ENCODE results near the gene DUOXA2.

- TF ChIP-seq POLR2AphosphoS5 (IDR thresholded peaks at IDR 0.05; ENCODE audit: low read depth, low read length): no peak
- no peak for TF ChIP-seq POLR2A (IDR thresholded peaks at IDR 0.05; ENCODE audit: low read depth, low read length)
- TF ChIP-seq POU2F2 (IDR thresholded peaks at IDR 0.05; ENCODE audit: low read depth, low read length): no peak
- no peak for TF ChIP-seq SPI1 (IDR thresholded peaks at IDR 0.05; ENCODE audit: low read depth, low read length)
- TF ChIP-seq TAF1 (IDR thresholded peaks at IDR 0.05; ENCODE audit: low read depth, low read length): no peak
- TF ChIP-seq PAX5 (IDR thresholded peaks at IDR 0.05; ENCODE audit: insufficient read depth, low read length, severe bottlenecking): no peak
These were observed 23.6 kb downstream of the DUOXA2 start for GRCh38 chr15:45137703-45138102.

Measured in GM12891 (cell line).